BLaER1 treated with 17β-estradiol and CSF1 and Interleukin-3, amounts not matched to agents 10 nM and 100 nM (cell line): ENCODE data around the gene NPY5R.

Experiments used
- H3K27ac ChIP-seq, 11 experiments: shearing (Covaris generic); formaldehyde crosslinking; 2 replicates each; pipeline ENCODE4 v1.8.1; 2022
- H3K27me3 ChIP-seq, 11 experiments: shearing (Covaris generic); formaldehyde crosslinking; 2 replicates each; pipeline ENCODE4 v1.8.1; 2022
- H3K36me3 ChIP-seq, 11 experiments: shearing (Covaris generic); formaldehyde crosslinking; 2 replicates each; pipeline ENCODE4 v1.8.1; 2022
- H3K4me1 ChIP-seq, 10 experiments: shearing (Covaris generic); formaldehyde crosslinking; 2 replicates each; pipeline ENCODE4 v1.8.1; 2022
- H3K4me2 ChIP-seq, 11 experiments: shearing (Covaris generic); formaldehyde crosslinking; 2 replicates each; pipeline ENCODE4 v1.8.1; 2022
- H3K4me3 ChIP-seq, 10 experiments: shearing (Covaris generic); formaldehyde crosslinking; 2 replicates each; pipeline ENCODE4 v1.8.1; 2022
- H3K9ac ChIP-seq, 11 experiments: shearing (Covaris generic); formaldehyde crosslinking; 2 replicates each; pipeline ENCODE4 v1.8.1; 2022
- H3K9me3 ChIP-seq, 11 experiments: shearing (Covaris generic); formaldehyde crosslinking; replicated peaks in 1 of 11; 2 replicates each; pipeline ENCODE4 v1.8.1; 2022
- H4K20me1 ChIP-seq, 11 experiments: shearing (Covaris generic); formaldehyde crosslinking; 2 replicates each; pipeline ENCODE4 v1.8.1; 2022
- Cebpa-rat ChIP-seq, 11 experiments: shearing (Covaris generic); IDR thresholded peaks; 2 replicates each; pipeline ENCODE4 v1.8.1; 2022

Gene NPY5R

DNA sequence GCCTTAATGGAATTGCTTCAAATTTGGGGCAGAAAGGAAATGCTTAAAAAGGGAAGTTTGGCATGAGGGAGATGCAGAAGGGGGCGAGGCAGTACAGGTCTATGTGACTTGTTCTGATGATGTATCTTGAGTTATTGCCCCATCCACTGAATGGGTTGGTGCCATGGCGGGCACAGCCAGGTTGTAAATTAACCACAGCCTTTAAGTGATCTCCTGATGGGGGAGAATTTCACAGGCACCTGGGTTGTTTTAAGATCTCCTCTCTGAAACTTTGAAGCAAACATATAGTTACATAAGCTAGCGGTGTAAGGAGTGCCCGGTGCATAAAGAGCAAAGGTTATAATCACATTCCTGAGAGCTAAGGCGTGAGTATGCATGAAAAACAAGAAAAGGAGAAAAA lies 37.0 kb downstream of the NPY5R start:
- H3K9me3 ChIP-seq: no peaks in the 10 kb centered on the region
- H3K36me3 ChIP-seq: no peaks in the 10 kb centered on the region
- H3K4me2 ChIP-seq: no peak overlapping the region
- H3K27ac ChIP-seq: no peak overlapping the region
- no peak overlapping the region for H3K4me3 ChIP-seq
- TF ChIP-seq Cebpa-rat (IDR thresholded peaks at IDR 0.05): no peak
- H3K4me1 ChIP-seq: no peaks in the 10 kb centered on the region; a peak in 1 of 20 replicates
- H3K9ac ChIP-seq: no peak overlapping the region
- no peaks in the 10 kb centered on the region for H3K27me3 ChIP-seq
- no peaks in the 10 kb centered on the region for H4K20me1 ChIP-seq

GRCh38 chr4:163382178-163382869 lies 38.6 kb downstream of the NPY5R start:
- Histone ChIP-seq H3K27ac (no peak overlapping the region), H3K4me2 (no peak overlapping the region)

GRCh38 chr4:163384434-163384833 lies 40.7 kb downstream of the NPY5R start:
- Histone ChIP-seq H3K36me3 (no peaks in the 10 kb centered on the region), H3K27me3 (no peaks in the 10 kb centered on the region), H3K9me3 (no peaks in the 10 kb centered on the region), H4K20me1 (no peaks in the 10 kb centered on the region), H3K4me3 (no peak overlapping the region), H3K4me2 (no peak overlapping the region), H3K9ac (no peak overlapping the region), H3K27ac (no peak overlapping the region), H3K4me1 (no peaks in the 10 kb centered on the region; a peak in 1 of 20 replicates)
- no peak for TF ChIP-seq Cebpa-rat (IDR thresholded peaks at IDR 0.05)

More at GRCh38 chr4:163382178-163382869, 38.6 kb downstream of the NPY5R start:
- Histone ChIP-seq H3K9ac (no peak overlapping the region), H4K20me1 (no peaks in the 10 kb centered on the region), H3K4me1 (no peaks in the 10 kb centered on the region; a peak in 1 of 20 replicates), H3K9me3 (no peaks in the 10 kb centered on the region), H3K36me3 (no peaks in the 10 kb centered on the region), H3K4me3 (no peak overlapping the region), H3K27me3 (no peaks in the 10 kb centered on the region)
- TF ChIP-seq Cebpa-rat (IDR thresholded peaks at IDR 0.05): no peak

DNA sequence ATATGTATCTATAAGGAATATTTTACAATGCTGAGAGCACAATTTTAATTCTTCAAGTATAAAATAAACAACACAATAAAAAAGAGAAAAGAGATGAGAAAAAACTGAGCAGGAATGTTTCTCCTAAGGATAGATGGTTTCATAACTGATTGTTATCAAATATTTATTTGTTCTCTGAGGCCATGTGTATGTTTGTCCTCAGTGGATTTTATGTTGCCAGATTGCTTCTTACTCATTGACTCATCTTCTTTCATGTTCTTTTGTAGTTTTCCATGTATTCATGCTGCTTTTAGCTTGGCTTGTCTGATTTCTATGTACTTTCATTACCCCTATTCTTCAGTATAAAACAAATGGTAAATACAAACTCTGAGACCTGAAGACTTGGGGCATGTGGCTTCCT lies 41.2 kb downstream of the NPY5R start:
- no peaks in the 10 kb centered on the region; a peak in 1 of 20 replicates for H3K4me1 ChIP-seq
- H3K4me3 ChIP-seq: no peak overlapping the region
- no peak for TF ChIP-seq Cebpa-rat (IDR thresholded peaks at IDR 0.05)
- H3K36me3 ChIP-seq: no peaks in the 10 kb centered on the region
- H3K27me3 ChIP-seq: no peaks in the 10 kb centered on the region
- H3K27ac ChIP-seq: no peak overlapping the region
- no peak overlapping the region for H3K9ac ChIP-seq
- no peaks in the 10 kb centered on the region for H3K9me3 ChIP-seq
- no peak overlapping the region for H3K4me2 ChIP-seq
- no peaks in the 10 kb centered on the region for H4K20me1 ChIP-seq

- Histone ChIP-seq H3K9me3 (no peaks in the 10 kb centered on the region), H3K27me3 (no peaks in the 10 kb centered on the region), H3K36me3 (no peaks in the 10 kb centered on the region), H3K4me1 (no peaks in the 10 kb centered on the region; a peak in 1 of 20 replicates), H3K9ac (no peak overlapping the region), H4K20me1 (no peaks in the 10 kb centered on the region), H3K4me2 (no peak overlapping the region), H3K4me3 (no peak overlapping the region), H3K27ac (no peak overlapping the region)
- TF ChIP-seq Cebpa-rat (IDR thresholded peaks at IDR 0.05): no peak
Observed at GRCh38 chr4:163385466-163385865, 41.8 kb downstream of the NPY5R start.

DNA sequence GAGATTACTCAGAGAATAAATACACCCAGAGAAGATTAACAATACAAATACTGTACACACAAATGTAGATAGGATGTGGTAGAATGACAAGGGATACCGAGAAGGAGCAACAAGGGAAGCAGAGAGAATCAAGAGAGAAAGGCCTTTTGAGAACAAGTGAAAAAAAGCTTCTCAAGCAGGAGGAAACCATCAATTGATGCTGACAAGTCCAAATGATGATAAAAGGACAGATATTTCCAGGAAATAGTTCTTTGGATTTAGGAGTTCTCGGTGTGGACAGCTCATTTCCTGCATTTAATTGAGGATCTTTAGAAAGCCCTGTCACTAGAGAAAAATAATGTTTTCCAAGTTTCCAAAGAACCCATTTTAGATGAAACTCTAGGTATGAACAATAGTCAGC lies 48.1 kb downstream of the NPY5R start:
- Histone ChIP-seq H3K27ac (no peak overlapping the region), H3K4me2 (no peak overlapping the region), H3K9ac (no peak overlapping the region), H3K9me3 (no peaks in the 10 kb centered on the region), H3K4me3 (no peak overlapping the region), H4K20me1 (no peaks in the 10 kb centered on the region), H3K4me1 (no peaks in the 10 kb centered on the region), H3K27me3 (no peaks in the 10 kb centered on the region), H3K36me3 (no peaks in the 10 kb centered on the region)
- no peak for TF ChIP-seq Cebpa-rat (IDR thresholded peaks at IDR 0.05)

DNA sequence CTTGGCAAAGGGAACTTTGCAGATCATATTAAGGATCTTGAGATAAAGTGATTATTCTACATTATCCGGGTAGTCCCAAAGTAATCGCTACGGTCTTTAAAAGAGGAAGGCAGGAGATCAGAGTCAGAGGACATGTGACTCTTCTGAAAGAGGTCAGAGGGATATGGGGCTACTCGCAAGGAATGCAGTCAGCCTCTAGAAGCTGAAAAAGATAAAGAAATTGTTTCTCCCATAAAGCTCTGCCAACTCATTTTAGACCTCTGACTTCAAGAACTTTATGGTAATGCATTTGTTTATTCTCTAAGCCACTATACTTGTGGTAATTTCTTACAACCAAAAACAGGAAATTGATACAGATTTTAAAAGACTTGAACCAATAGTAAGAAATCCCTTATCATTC lies 48.6 kb downstream of the NPY5R start:
- no peak for TF ChIP-seq Cebpa-rat (IDR thresholded peaks at IDR 0.05)
- no peaks in the 10 kb centered on the region for H3K36me3 ChIP-seq
- no peaks in the 10 kb centered on the region for H3K4me1 ChIP-seq
- H3K4me2 ChIP-seq: no peak overlapping the region
- H3K9me3 ChIP-seq: no peaks in the 10 kb centered on the region
- no peaks in the 10 kb centered on the region for H3K27me3 ChIP-seq
- no peak overlapping the region for H3K27ac ChIP-seq
- H4K20me1 ChIP-seq: no peaks in the 10 kb centered on the region
- no peak overlapping the region for H3K9ac ChIP-seq
- no peak overlapping the region for H3K4me3 ChIP-seq

DNA sequence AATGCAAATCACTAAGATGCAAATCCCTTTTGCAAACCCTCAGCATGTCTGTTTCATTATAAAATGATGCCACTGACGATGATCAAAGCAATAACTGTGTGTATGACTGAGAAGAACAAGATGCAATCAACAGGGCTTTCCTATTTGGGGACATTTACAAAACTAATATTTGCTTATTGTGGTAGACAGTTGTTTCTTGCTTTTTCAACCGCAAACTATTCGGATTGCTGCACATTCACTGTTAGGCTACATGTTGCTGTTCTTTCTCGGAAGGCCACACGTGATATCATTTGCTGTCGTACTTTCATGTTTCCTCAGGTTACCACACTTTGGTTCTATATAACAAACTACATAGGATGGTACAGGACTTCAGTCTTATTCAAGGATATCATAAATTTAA lies 49.8 kb downstream of the NPY5R start:
- no peak overlapping the region for H3K4me2 ChIP-seq
- H3K9me3 ChIP-seq: no peaks in the 10 kb centered on the region
- TF ChIP-seq Cebpa-rat (IDR thresholded peaks at IDR 0.05): no peak
- H3K36me3 ChIP-seq: no peaks in the 10 kb centered on the region
- no peak overlapping the region for H3K4me3 ChIP-seq
- no peaks in the 10 kb centered on the region for H3K27me3 ChIP-seq
- H4K20me1 ChIP-seq: no peaks in the 10 kb centered on the region
- no peak overlapping the region for H3K9ac ChIP-seq
- H3K27ac ChIP-seq: no peak overlapping the region
- no peaks in the 10 kb centered on the region for H3K4me1 ChIP-seq

- Histone ChIP-seq H3K36me3 (no peaks in the 10 kb centered on the region), H3K4me3 (no peak overlapping the region), H3K9ac (no peak overlapping the region), H3K9me3 (no peaks in the 10 kb centered on the region), H3K27me3 (no peaks in the 10 kb centered on the region), H3K27ac (no peak overlapping the region), H3K4me1 (no peaks in the 10 kb centered on the region), H4K20me1 (no peaks in the 10 kb centered on the region), H3K4me2 (no peak overlapping the region)
- TF ChIP-seq Cebpa-rat (IDR thresholded peaks at IDR 0.05): no peak
Observed at GRCh38 chr4:163395055-163395454, 51.4 kb downstream of the NPY5R start.

DNA sequence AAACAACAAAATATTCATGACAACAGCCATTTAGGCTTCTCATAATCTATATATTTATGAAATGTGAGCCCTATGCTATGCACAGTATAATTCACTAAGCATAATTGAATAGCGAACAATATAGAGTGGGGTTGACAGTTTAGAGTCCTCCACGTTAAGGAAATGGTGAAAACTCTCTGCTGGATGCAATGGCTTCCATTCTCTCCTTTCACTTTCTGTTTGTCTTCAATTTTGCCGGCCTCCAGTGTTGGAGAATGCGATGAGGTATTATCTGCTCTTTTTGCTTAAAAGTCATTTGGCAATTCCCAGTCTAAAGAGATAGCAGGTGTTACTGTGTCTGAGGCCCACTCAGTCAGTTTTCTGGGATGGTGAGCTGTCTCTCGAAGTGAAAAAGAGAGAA lies 52.1 kb downstream of the NPY5R start:
- Histone ChIP-seq H3K9ac (no peak overlapping the region), H3K27me3 (no peaks in the 10 kb centered on the region), H4K20me1 (no peaks in the 10 kb centered on the region), H3K4me3 (no peak overlapping the region), H3K9me3 (no peaks in the 10 kb centered on the region), H3K27ac (no peak overlapping the region), H3K4me1 (no peaks in the 10 kb centered on the region), H3K36me3 (no peaks in the 10 kb centered on the region), H3K4me2 (no peak overlapping the region)
- no peak for TF ChIP-seq Cebpa-rat (IDR thresholded peaks at IDR 0.05)
